ENCODE data around the gene ZNF639. TPM values are rescaled to one million over a fixed set of nuclear protein-coding genes. Genes with fewer than 3 reads are reported as not detected.
A peak's percentile ranks its signal among the peaks of the same experiment; 100 is the strongest.
"Not testable (repeated sequence)": the region's sequence is repeated elsewhere in the genome, so short reads cannot be mapped to it uniquely, and the experiment has no call there.

ZNF639 gene
- total RNA-seq = 10 to 100 TPM; 22.0 to 33.4 TPM

- Mint-ChIP-seq H3K36me3 (peaks cover 11 to 18% of the 10 kb centered on the region in 2 donors), H3K9me3 (no peaks in the 10 kb centered on the region), H3K27ac (peak within 1 kb of the TSS; percentile 91 to 97)
- ATAC-seq (peak; percentile 84 to 90), DNase-seq (ENCODE audit: low spot score in 2 of 2) (peak; percentile 82 to 86)
Observed at GRCh38 chr3:179322286-179323196, at the start of gene ZNF639. Gene ZNF639, plus strand, starts transcription at chr3:179323031. Its CDS starts 5,263 bp downstream, at chr3:179328294.

- not testable (repeated sequence) for DNase-seq (ENCODE audit: low spot score in 2 of 2); ATAC-seq; H3K9me3 Mint-ChIP-seq; H3K36me3 Mint-ChIP-seq; H3K27ac Mint-ChIP-seq
Observed at GRCh38 chr3:179274434-179274833, 48.4 kb upstream of the ZNF639 start.

GRCh38 chr3:179276001-179276400 lies 46.8 kb upstream of the ZNF639 start:
- no peaks in the 10 kb centered on the region for H3K9me3 Mint-ChIP-seq
- no peak for ATAC-seq
- H3K36me3 Mint-ChIP-seq = no peaks in the 10 kb centered on the region
- no peak for DNase-seq (ENCODE audit: low spot score in 2 of 2)
- H3K27ac Mint-ChIP-seq = no peak overlapping the region

GRCh38 chr3:179276743-179277142 lies 46.1 kb upstream of the ZNF639 start:
- DNase-seq (ENCODE audit: low spot score in 2 of 2) (no peak), ATAC-seq (no peak)
- Mint-ChIP-seq H3K27ac (no peak overlapping the region), H3K9me3 (no peaks in the 10 kb centered on the region), H3K36me3 (no peaks in the 10 kb centered on the region)

- DNase-seq (ENCODE audit: low spot score in 2 of 2) = no peak
- no peak for ATAC-seq
- Mint-ChIP-seq H3K9me3 (no peaks in the 10 kb centered on the region), H3K36me3 (no peaks in the 10 kb centered on the region), H3K27ac (no peak overlapping the region)
Observed at GRCh38 chr3:179278151-179278550, 44.7 kb upstream of the ZNF639 start.

- Mint-ChIP-seq H3K36me3 (no peaks in the 10 kb centered on the region), H3K9me3 (no peaks in the 10 kb centered on the region), H3K27ac (no peak overlapping the region)
- DNase-seq (ENCODE audit: low spot score in 2 of 2) (no peak), ATAC-seq (no peak)
Observed at GRCh38 chr3:179278932-179279693, 43.7 kb upstream of the ZNF639 start.

- ATAC-seq = no peak
- no peak overlapping the region for H3K27ac Mint-ChIP-seq
- no peaks in the 10 kb centered on the region for H3K36me3 Mint-ChIP-seq
- no peak for DNase-seq (ENCODE audit: low spot score in 2 of 2)
- no peaks in the 10 kb centered on the region for H3K9me3 Mint-ChIP-seq
Observed at GRCh38 chr3:179279837-179280236, 43.0 kb upstream of the ZNF639 start.

- ATAC-seq (no peak), DNase-seq (ENCODE audit: low spot score in 2 of 2) (no peak)
- Mint-ChIP-seq H3K27ac (no peak overlapping the region), H3K36me3 (no peaks in the 10 kb centered on the region), H3K9me3 (no peaks in the 10 kb centered on the region)
Observed at GRCh38 chr3:179281825-179282224, 41.0 kb upstream of the ZNF639 start.

- Mint-ChIP-seq H3K27ac (no peak overlapping the region), H3K9me3 (no peaks in the 10 kb centered on the region), H3K36me3 (no peaks in the 10 kb centered on the region)
- DNase-seq (ENCODE audit: low spot score in 2 of 2) (no peak), ATAC-seq (no peak)
Observed at GRCh38 chr3:179286331-179286730, 36.5 kb upstream of the ZNF639 start.

GRCh38 chr3:179288845-179289244 lies 34.0 kb upstream of the ZNF639 start:
- DNase-seq (ENCODE audit: low spot score in 2 of 2) (no peak), ATAC-seq (no peak)
- Mint-ChIP-seq H3K27ac (no peak overlapping the region), H3K36me3 (no peaks in the 10 kb centered on the region), H3K9me3 (no peaks in the 10 kb centered on the region)

GRCh38 chr3:179289295-179289694 lies 33.5 kb upstream of the ZNF639 start:
- Mint-ChIP-seq H3K36me3 (no peaks in the 10 kb centered on the region), H3K27ac (no peak overlapping the region), H3K9me3 (no peaks in the 10 kb centered on the region)
- ATAC-seq (no peak), DNase-seq (ENCODE audit: low spot score in 2 of 2) (no peak)

- no peak overlapping the region for H3K27ac Mint-ChIP-seq
- H3K9me3 Mint-ChIP-seq = peaks cover 0 to 4% of the 10 kb centered on the region in 2 donors
- no peaks in the 10 kb centered on the region for H3K36me3 Mint-ChIP-seq
- ATAC-seq (no peak), DNase-seq (ENCODE audit: low spot score in 2 of 2) (no peak)
Observed at GRCh38 chr3:179292450-179292849, 30.4 kb upstream of the ZNF639 start.

GRCh38 chr3:179297971-179298725 lies 24.7 kb upstream of the ZNF639 start:
- H3K9me3 Mint-ChIP-seq = peaks cover 0 to 4% of the 10 kb centered on the region in 2 donors
- H3K36me3 Mint-ChIP-seq = no peaks in the 10 kb centered on the region
- no peak for ATAC-seq
- no peak for DNase-seq (ENCODE audit: low spot score in 2 of 2)
- no peak overlapping the region for H3K27ac Mint-ChIP-seq

- DNase-seq (ENCODE audit: low spot score in 2 of 2) = no peak
- no peak for ATAC-seq
- Mint-ChIP-seq H3K27ac (no peak overlapping the region), H3K36me3 (no peaks in the 10 kb centered on the region), H3K9me3 (peaks cover 0 to 4% of the 10 kb centered on the region in 2 donors)
Observed at GRCh38 chr3:179299316-179299715, 23.5 kb upstream of the ZNF639 start.

- peak overlapping the region in 1 of 2 donors; percentile 79 for H3K27ac Mint-ChIP-seq
- DNase-seq (ENCODE audit: low spot score in 2 of 2) (no peak), ATAC-seq (peak in 1 of 2 donors; percentile 93)
Observed at GRCh38 chr3:179299999-179300613, 22.7 kb upstream of the ZNF639 start.

GRCh38 chr3:179301645-179302044 lies 21.2 kb upstream of the ZNF639 start:
- Mint-ChIP-seq H3K36me3 (no peaks in the 10 kb centered on the region), H3K9me3 (peaks cover 0 to 2% of the 10 kb centered on the region in 2 donors), H3K27ac (no peak overlapping the region)
- ATAC-seq = no peak
- no peak for DNase-seq (ENCODE audit: low spot score in 2 of 2)

More at GRCh38 chr3:179299999-179300613, 22.7 kb upstream of the ZNF639 start:
- H3K36me3 Mint-ChIP-seq = no peaks in the 10 kb centered on the region
- H3K9me3 Mint-ChIP-seq = peaks cover 0 to 4% of the 10 kb centered on the region in 2 donors

Measured in activated naive CD4-positive, alpha-beta T cell treated with anti-CD3 and anti-CD28 coated beads, Interleukin-2, amount 50 U/mL, for 72 hours (primary cell).